UCSD-AML1 (cell line): ENCODE measurements around the gene NUDT19.
"Not testable (repeated sequence)": the region's sequence is repeated elsewhere in the genome, so short reads cannot be mapped to it uniquely, and the experiment has no call there.

ENCODE experiments used
- DNase-seq: peaks from one replicate; lab custom pipeline; 2025; ENCODE audit not compliant: unreplicated experiment; lab: John Stamatoyannopoulos, UW

Gene NUDT19

GRCh38 chr19:32708457-32708856, 16.8 kb downstream of the NUDT19 start:
- DNase-seq: no peak

DNA sequence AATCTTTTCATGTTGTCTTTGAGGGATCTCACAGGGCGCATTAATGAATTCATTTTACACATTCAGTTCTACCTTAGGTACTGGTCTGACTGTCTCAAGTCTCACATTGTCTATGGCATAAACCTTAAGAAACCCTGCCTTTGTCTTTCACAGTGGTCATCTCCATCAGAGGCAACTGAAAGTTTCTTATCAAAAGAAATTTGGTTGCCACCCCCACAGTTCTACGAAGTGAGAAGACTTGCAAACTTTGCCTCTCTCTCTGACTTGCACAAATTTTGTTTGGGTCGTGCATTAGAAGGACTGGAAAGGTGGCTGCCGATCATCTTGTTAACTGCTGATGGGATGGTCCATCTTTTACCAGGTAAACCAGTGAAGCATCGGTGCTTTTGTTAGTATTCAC, 17.4 kb downstream of the NUDT19 start:
- DNase-seq: no peak

DNA sequence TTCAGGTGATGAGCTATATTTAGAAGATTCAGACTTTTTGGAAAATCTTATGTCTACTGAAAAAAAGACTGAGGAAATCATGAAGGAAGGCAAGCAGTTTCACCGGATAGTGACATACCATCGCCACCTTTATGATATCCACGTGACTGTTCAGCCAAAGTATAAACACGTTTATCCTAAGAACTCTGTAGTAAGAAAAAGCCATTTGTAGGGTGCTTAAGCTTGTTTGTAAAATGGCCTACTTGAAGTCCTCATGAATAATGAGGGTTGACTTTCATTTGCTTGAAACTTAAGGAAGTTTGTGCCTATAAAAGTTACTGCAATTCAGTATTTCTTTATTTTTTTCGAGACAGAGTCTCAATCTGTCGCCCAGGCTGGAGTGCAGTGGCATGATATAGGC, 20.1 kb downstream of the NUDT19 start:
- no peak for DNase-seq

DNA sequence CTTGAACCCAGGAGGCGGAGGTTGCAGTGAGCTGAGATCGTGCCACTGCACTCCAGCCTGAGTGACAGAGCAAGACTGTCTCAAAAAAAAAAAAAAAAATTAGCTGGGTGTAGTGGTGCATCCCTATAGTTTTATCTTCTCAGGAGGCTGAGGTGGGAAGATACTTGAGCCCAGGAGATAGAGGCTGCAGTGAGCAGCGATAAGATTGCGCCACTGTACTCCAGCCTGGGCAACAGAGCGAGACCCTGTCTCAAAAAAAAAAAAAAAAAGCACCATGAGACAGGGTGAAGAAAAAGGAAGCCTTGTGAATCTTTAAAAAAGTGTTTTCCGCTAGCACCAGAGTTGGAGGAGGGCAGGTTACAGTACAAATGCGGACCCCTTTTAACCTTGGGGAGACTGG, 24.6 kb downstream of the NUDT19 start:
- not testable (repeated sequence) for DNase-seq

DNA sequence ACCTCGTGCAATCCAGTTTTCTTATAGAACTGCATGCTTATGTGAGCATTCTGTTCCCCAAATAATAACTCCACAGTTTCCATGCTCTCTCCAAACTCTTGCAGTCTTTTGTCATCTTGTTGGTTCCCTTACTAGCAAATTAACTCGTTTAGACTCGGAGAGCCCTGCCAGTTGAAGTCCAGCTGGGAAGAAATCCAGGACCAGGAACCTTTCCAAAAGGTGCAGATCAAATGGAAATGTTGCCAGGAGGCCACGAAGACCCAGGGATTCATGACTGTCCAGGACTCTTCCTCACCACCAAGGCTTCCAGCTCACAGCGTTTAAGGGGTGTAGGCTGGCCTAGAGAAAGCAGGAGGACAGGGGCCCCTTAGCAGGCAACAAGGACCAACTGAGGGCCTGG, 25.9 kb downstream of the NUDT19 start:
- no peak for DNase-seq

- no peak for DNase-seq
Observed at GRCh38 chr19:32718286-32718685, 26.7 kb downstream of the NUDT19 start.

GRCh38 chr19:32719611-32720059, 28.0 kb downstream of the NUDT19 start, which contains the start of gene TDRD12:
Gene TDRD12, plus strand, starts transcription at chr19:32719767. Its CDS starts 306 bp downstream, at chr19:32720073.
- no peak for DNase-seq

- DNase-seq: no peak
Observed at GRCh38 chr19:32720216-32720935, 28.8 kb downstream of the NUDT19 start.

DNA sequence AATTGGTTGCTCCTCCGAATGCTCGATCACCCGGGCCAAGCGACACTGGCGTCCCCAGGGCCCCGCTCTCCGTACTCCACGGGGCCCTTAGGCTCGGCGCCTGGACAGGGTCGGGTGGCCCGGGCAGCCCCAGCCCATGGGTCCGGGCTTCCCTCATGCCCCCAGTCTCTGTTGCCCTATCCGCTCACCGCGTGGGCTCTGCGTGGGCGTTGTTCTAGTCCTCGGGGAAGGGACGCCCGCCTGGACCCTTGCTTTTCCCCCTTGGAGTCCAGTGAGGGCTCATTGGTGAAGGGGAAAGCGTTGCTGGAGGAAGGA, 29.3 kb downstream of the NUDT19 start:
- no peak for DNase-seq

GRCh38 chr19:32735936-32736335, 44.3 kb downstream of the NUDT19 start:
- no peak for DNase-seq

- no peak for DNase-seq
Observed at GRCh38 chr19:32743021-32743420, 51.4 kb downstream of the NUDT19 start.

DNA sequence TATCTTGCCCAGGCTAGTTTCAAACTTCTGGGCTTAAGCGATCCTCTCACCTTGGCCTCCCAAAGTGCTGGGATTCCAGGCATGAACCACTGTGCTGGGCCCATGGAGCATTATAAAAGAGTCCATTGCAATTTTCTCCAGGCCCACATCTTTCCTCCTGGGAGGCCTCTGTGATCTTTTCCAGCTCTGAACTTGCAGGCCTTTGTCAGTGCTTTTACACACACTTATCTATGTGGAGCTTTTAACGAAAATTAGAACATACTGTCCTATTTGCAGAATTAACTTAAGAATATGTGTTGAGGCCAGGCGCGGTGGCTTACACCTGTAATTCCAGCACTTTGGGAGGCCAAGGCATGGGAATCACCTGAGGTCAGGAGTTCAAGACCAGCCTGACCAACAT, 51.8 kb downstream of the NUDT19 start:
- DNase-seq: no peak

DNA sequence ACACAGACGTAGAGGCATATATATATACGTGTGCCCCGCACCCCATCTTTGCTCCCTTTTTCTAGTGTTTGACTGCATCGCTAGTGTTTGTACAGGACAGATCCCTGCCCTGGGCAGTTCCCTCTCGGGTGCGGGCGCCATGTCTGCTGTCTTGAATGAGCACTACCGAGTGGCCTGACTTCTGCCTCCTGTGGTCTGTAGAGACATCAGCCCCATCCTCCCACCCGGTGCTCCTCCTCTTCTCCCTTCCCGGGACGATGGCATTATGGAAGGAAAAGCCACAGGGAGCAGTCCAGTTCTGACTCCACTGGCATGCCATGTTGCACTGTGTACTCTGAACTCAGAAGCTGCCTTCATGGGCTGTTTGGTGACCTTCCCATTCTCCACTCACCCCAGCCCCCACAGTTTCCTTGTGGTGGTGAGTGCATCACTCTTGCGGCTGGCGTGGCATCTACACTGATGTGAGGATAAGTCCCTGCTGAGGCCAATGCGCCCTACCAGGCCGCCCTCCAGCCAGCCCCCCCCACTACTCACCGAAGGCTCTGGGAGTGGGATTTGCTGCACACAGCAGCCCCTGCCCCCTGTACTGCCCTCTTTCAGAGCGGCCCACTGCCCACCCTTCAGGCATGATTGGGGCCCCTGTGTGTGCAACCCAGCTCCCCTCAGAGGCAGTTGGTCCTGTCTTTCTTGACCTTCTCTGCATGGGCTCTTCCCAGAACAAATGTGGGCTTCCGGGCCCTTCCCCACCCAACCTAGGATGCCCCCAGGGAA, 53.1 kb downstream of the NUDT19 start:
- DNase-seq: no peak

GRCh38 chr19:32745594-32746251, 54.1 kb downstream of the NUDT19 start:
- DNase-seq: not testable (repeated sequence)

- DNase-seq: not testable (repeated sequence)
Observed at GRCh38 chr19:32746631-32747196, 55.1 kb downstream of the NUDT19 start.

- DNase-seq: no peak
Observed at GRCh38 chr19:32748497-32748896, 56.9 kb downstream of the NUDT19 start.

DNA sequence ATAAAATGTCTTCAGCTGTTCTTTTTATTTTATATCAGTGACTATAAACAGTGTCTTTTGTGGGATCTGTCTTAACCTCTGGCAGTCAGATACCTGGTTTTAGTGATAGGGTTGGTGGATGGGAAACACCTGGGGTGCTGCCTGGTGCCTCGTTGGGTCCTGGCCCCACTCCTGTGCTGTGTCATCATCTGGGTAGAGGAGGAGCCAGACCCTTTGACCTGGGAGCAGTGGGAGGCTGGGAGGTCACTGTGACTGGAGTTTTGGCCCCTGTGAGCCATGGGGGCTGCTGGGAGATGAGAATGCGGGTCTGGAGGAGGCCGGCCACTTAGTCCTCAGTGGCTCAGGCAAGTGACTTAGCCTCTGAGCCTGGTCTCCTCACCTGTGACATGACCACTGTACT, 57.3 kb downstream of the NUDT19 start:
- DNase-seq: no peak

DNA sequence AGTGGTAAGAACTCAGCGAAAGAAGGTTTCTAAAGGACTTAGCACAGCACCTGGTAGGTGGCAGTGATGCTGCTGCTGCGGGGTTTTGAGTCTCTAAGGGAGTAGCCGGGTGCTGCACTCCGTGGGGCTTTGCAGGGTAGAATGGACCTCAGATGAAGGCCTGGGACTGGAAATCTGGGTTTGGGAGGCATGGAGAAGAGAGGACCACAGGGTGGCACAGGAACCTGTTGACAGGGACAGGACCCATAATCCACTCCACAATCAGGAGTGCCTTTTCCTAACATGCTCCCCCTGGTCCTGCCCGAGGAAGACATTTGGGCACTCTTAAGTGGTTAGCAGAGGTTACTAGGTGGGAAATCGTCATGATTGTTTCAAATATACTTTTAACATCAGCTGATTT, 57.7 kb downstream of the NUDT19 start:
- DNase-seq: no peak

DNA sequence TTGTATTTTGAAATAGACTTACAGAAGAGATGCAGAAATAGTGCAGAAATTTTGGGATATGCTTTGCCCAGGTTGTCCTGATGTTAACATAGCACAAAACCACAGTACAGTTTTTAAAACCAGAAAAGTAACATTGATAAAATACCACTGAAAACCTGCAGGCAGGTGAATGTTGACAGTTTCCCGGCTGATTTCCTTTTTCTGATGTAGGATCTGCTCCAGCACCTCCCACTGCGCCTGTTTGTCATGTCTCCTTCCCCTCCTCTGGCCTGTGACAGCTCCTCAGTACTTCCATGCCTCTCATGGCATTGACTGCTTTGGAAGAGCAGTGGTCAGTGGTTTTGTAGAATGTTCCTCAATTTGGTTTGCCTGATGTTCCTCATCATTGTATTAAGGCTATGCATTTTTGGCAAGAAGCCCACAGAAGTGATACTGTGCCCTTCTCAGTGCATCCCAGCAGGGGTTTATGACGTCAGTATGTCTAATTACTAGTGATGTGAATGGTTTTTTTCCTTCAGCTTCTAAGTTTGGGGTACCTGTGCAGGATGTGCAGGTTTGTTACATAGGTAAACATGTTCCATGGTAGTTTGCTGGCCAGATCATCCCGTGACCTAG, 58.9 kb downstream of the NUDT19 start:
- no peak for DNase-seq

DNA sequence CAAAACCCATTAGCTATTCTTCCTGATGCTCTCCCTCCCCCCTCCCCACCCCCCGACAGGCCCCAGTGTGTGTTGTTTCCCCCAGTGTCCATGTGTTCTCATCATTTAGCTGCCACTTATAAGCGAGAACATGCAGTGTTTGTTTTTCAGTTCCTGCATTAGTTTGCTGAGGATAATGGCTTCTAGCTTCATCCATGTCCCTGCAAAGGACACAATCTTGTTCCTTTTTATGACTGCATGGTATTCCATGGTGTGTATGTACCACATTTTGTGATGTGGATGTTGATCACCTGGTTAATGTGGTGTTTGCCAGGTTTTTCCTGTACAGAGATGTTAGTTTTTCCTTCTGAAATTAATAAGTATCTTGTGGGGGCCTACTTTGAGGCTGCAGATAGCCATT, 59.4 kb downstream of the NUDT19 start:
- DNase-seq: no peak

GRCh38 chr19:32757189-32757588, 65.6 kb downstream of the NUDT19 start:
- no peak for DNase-seq
